ENCODE results near the gene PCBP3. TPM values are rescaled to one million over a fixed set of nuclear protein-coding genes. Genes with fewer than 3 reads are reported as not detected.
A peak's percentile ranks its signal among the peaks of the same experiment; 100 is the strongest.

Gene PCBP3
- total and polyA plus RNA-seq, 3 experiments from 2014 or later: 0.31 to 0.38 (median 0.35) TPM

GRCh38 chr21:45761704-45762103 is 118.2 kb downstream of the PCBP3 start:
- Histone ChIP-seq H3K9me3 (ENCODE audit: low read length) (no peaks in the 10 kb centered on the region), H3K4me3 (ENCODE audit: low read length) (no peak overlapping the region), H3K4me1 (ENCODE audit: insufficient read depth, low read length) (peaks cover 4% of the 10 kb centered on the region), H3K27me3 (ENCODE audit: insufficient read depth, low read length, poor library complexity, severe bottlenecking) (no peaks in the 10 kb centered on the region), H3K27ac (ENCODE audit: low read depth, low read length) (no peak overlapping the region), H3K36me3 (ENCODE audit: insufficient read depth, low read length) (no peaks in the 10 kb centered on the region)
- no peak for DNase-seq
- Mint-ChIP-seq H3K4me1 (peaks cover 0 to under 1% (median under 1%) of the 10 kb centered on the region in 3 donors), H3K36me3 (peaks cover 0 to 2% (median 0%) of the 10 kb centered on the region in 3 donors), H3K27me3 (peaks cover 2 to 32% of the 10 kb centered on the region in 2 donors), H3K9me3 (no peaks in the 10 kb centered on the region), H3K27ac (no peak overlapping the region), H3K4me3 (no peak overlapping the region)
- ChIA-PET CTCF (no interaction called here), POLR2A (no interaction called here)

GRCh38 chr21:45763074-45763473 is 119.5 kb downstream of the PCBP3 start:
- Histone ChIP-seq H3K9me3 (ENCODE audit: low read length) (no peaks in the 10 kb centered on the region), H3K27me3 (ENCODE audit: insufficient read depth, low read length, poor library complexity, severe bottlenecking) (no peaks in the 10 kb centered on the region), H3K27ac (ENCODE audit: low read depth, low read length) (no peak overlapping the region), H3K4me3 (ENCODE audit: low read length) (no peak overlapping the region), H3K36me3 (ENCODE audit: insufficient read depth, low read length) (no peaks in the 10 kb centered on the region), H3K4me1 (ENCODE audit: insufficient read depth, low read length) (peaks cover 17% of the 10 kb centered on the region)
- ChIA-PET POLR2A (no interaction called here), CTCF (no interaction called here)
- Mint-ChIP-seq H3K27ac (no peak overlapping the region), H3K4me1 (peaks cover 5 to 10% (median 9%) of the 10 kb centered on the region in 3 donors), H3K9me3 (no peaks in the 10 kb centered on the region), H3K27me3 (peaks cover 8 to 31% of the 10 kb centered on the region in 2 donors), H3K4me3 (no peak overlapping the region), H3K36me3 (peaks cover 0 to 2% (median 0%) of the 10 kb centered on the region in 3 donors)
- no peak for DNase-seq

- no peaks in the 10 kb centered on the region for H3K9me3 Mint-ChIP-seq
- ChIA-PET POLR2A (no interaction called here), CTCF (no interaction called here)
- peak overlapping the region in 1 of 8 donors; percentile 79 for H3K27ac Mint-ChIP-seq
- Histone ChIP-seq H3K4me3 (ENCODE audit: low read length) (no peak overlapping the region), H3K36me3 (ENCODE audit: insufficient read depth, low read length) (no peaks in the 10 kb centered on the region), H3K4me1 (ENCODE audit: insufficient read depth, low read length) (peaks cover 20% of the 10 kb centered on the region), H3K27ac (ENCODE audit: low read depth, low read length) (no peak overlapping the region), H3K9me3 (ENCODE audit: low read length) (no peaks in the 10 kb centered on the region), H3K27me3 (ENCODE audit: insufficient read depth, low read length, poor library complexity, severe bottlenecking) (no peaks in the 10 kb centered on the region)
- peaks cover 7 to 14% (median 13%) of the 10 kb centered on the region in 3 donors for H3K4me1 Mint-ChIP-seq
- peaks cover 8 to 31% of the 10 kb centered on the region in 2 donors for H3K27me3 Mint-ChIP-seq
- DNase-seq: no peak
- H3K36me3 Mint-ChIP-seq: peaks cover 0 to 2% (median 0%) of the 10 kb centered on the region in 3 donors
- no peak overlapping the region for H3K4me3 Mint-ChIP-seq
These were observed 120.0 kb downstream of the PCBP3 start for GRCh38 chr21:45763506-45763905.

GRCh38 chr21:45764792-45765191 is 121.3 kb downstream of the PCBP3 start:
- H3K4me1 Mint-ChIP-seq: peaks cover 7 to 14% (median 13%) of the 10 kb centered on the region in 3 donors
- H3K27ac Mint-ChIP-seq: peak overlapping the region in 1 of 8 donors; percentile 29
- Histone ChIP-seq H3K9me3 (ENCODE audit: low read length) (no peaks in the 10 kb centered on the region), H3K27me3 (ENCODE audit: insufficient read depth, low read length, poor library complexity, severe bottlenecking) (no peaks in the 10 kb centered on the region), H3K4me1 (ENCODE audit: insufficient read depth, low read length) (peaks cover 20% of the 10 kb centered on the region), H3K4me3 (ENCODE audit: low read length) (no peak overlapping the region), H3K27ac (ENCODE audit: low read depth, low read length) (no peak overlapping the region), H3K36me3 (ENCODE audit: insufficient read depth, low read length) (no peaks in the 10 kb centered on the region)
- H3K9me3 Mint-ChIP-seq: no peaks in the 10 kb centered on the region
- peaks cover 8 to 29% of the 10 kb centered on the region in 2 donors for H3K27me3 Mint-ChIP-seq
- ChIA-PET POLR2A (no interaction called here), CTCF (no interaction called here)
- H3K36me3 Mint-ChIP-seq: no peaks in the 10 kb centered on the region
- H3K4me3 Mint-ChIP-seq: no peak overlapping the region
- no peak for DNase-seq

- Mint-ChIP-seq H3K36me3 (no peaks in the 10 kb centered on the region), H3K4me1 (peaks cover 7 to 14% (median 13%) of the 10 kb centered on the region in 3 donors), H3K4me3 (no peak overlapping the region), H3K9me3 (no peaks in the 10 kb centered on the region), H3K27me3 (peaks cover 10 to 27% of the 10 kb centered on the region in 2 donors), H3K27ac (peak overlapping the region in 1 of 8 donors; percentile 2)
- ChIA-PET POLR2A (no interaction called here), CTCF (no interaction called here)
- no peaks in the 10 kb centered on the region for H3K36me3 ChIP-seq (ENCODE audit: insufficient read depth, low read length)
- H3K4me3 ChIP-seq (ENCODE audit: low read length): no peak overlapping the region
- H3K9me3 ChIP-seq (ENCODE audit: low read length): no peaks in the 10 kb centered on the region
- no peak for DNase-seq
- peaks cover 20% of the 10 kb centered on the region for H3K4me1 ChIP-seq (ENCODE audit: insufficient read depth, low read length)
- no peak overlapping the region for H3K27ac ChIP-seq (ENCODE audit: low read depth, low read length)
- H3K27me3 ChIP-seq (ENCODE audit: insufficient read depth, low read length, poor library complexity, severe bottlenecking): no peaks in the 10 kb centered on the region
These were observed 121.8 kb downstream of the PCBP3 start for GRCh38 chr21:45765375-45765774.

- H3K36me3 Mint-ChIP-seq: no peaks in the 10 kb centered on the region
- no peak overlapping the region for H3K4me3 ChIP-seq (ENCODE audit: low read length)
- H3K4me1 Mint-ChIP-seq: peaks cover 7 to 14% (median 13%) of the 10 kb centered on the region in 3 donors
- H3K4me3 Mint-ChIP-seq: no peak overlapping the region
- H3K27me3 Mint-ChIP-seq: peaks cover 11 to 24% of the 10 kb centered on the region in 2 donors
- H3K27ac ChIP-seq (ENCODE audit: low read depth, low read length): no peak overlapping the region
- ChIA-PET POLR2A (no interaction called here), CTCF (no interaction called here)
- H3K4me1 ChIP-seq (ENCODE audit: insufficient read depth, low read length): peaks cover 20% of the 10 kb centered on the region
- H3K27me3 ChIP-seq (ENCODE audit: insufficient read depth, low read length, poor library complexity, severe bottlenecking): no peaks in the 10 kb centered on the region
- H3K9me3 ChIP-seq (ENCODE audit: low read length): no peaks in the 10 kb centered on the region
- no peaks in the 10 kb centered on the region for H3K9me3 Mint-ChIP-seq
- DNase-seq: no peak
- H3K36me3 ChIP-seq (ENCODE audit: insufficient read depth, low read length): no peaks in the 10 kb centered on the region
- peak overlapping the region in 1 of 8 donors; percentile 2 for H3K27ac Mint-ChIP-seq
These were observed 122.5 kb downstream of the PCBP3 start for GRCh38 chr21:45766055-45766454.

GRCh38 chr21:45766501-45766900 is 123.0 kb downstream of the PCBP3 start:
- peaks cover 11 to 20% of the 10 kb centered on the region in 2 donors for H3K27me3 Mint-ChIP-seq
- Histone ChIP-seq H3K9me3 (ENCODE audit: low read length) (no peaks in the 10 kb centered on the region), H3K4me3 (ENCODE audit: low read length) (no peak overlapping the region), H3K27ac (ENCODE audit: low read depth, low read length) (no peak overlapping the region), H3K4me1 (ENCODE audit: insufficient read depth, low read length) (peaks cover 20% of the 10 kb centered on the region), H3K36me3 (ENCODE audit: insufficient read depth, low read length) (no peaks in the 10 kb centered on the region), H3K27me3 (ENCODE audit: insufficient read depth, low read length, poor library complexity, severe bottlenecking) (no peaks in the 10 kb centered on the region)
- POLR2A ChIA-PET: no interaction called here
- CTCF ChIA-PET: no interaction called here
- H3K4me3 Mint-ChIP-seq: no peak overlapping the region
- H3K27ac Mint-ChIP-seq: no peak overlapping the region
- no peaks in the 10 kb centered on the region for H3K36me3 Mint-ChIP-seq
- no peak for DNase-seq
- H3K4me1 Mint-ChIP-seq: peaks cover 7 to 14% (median 13%) of the 10 kb centered on the region in 3 donors
- no peaks in the 10 kb centered on the region for H3K9me3 Mint-ChIP-seq

- ChIA-PET POLR2A (no interaction called here), CTCF (no interaction called here)
- Mint-ChIP-seq H3K4me3 (peak overlapping the region in 2 of 7 donors; percentile 1 to 2), H3K4me1 (peaks cover 7 to 14% (median 13%) of the 10 kb centered on the region in 3 donors), H3K36me3 (no peaks in the 10 kb centered on the region), H3K9me3 (no peaks in the 10 kb centered on the region), H3K27me3 (peaks cover 9 to 16% of the 10 kb centered on the region in 2 donors), H3K27ac (peak overlapping the region in 7 of 8 donors; percentile 5 to 64 (median 14))
- Histone ChIP-seq H3K4me1 (ENCODE audit: insufficient read depth, low read length) (peaks cover 20% of the 10 kb centered on the region), H3K27ac (ENCODE audit: low read depth, low read length) (no peak overlapping the region), H3K36me3 (ENCODE audit: insufficient read depth, low read length) (no peaks in the 10 kb centered on the region), H3K4me3 (ENCODE audit: low read length) (no peak overlapping the region), H3K27me3 (ENCODE audit: insufficient read depth, low read length, poor library complexity, severe bottlenecking) (no peaks in the 10 kb centered on the region), H3K9me3 (ENCODE audit: low read length) (no peaks in the 10 kb centered on the region)
- DNase-seq: peak in 1 of 5 donors; percentile 65
These were observed 123.8 kb downstream of the PCBP3 start for GRCh38 chr21:45767071-45768006.
